Keratinocyte (primary cell): ENCODE data around the gene VAV1. TPM values are rescaled to one million over a fixed set of nuclear protein-coding genes. Genes with fewer than 3 reads are reported as not detected.

Experiments used
- DNase-seq: peaks from one replicate; pipeline ENCODE4 v3.0.0-alpha.2; 2011; ENCODE audit warnings: low read depth, missing footprints, low spot score
- FAIRE-seq: peaks from 2 replicates; lab custom pipeline; 2011; peaks lifted over from hg19 to GRCh38; lab: Jason Lieb, UNC
- H2AFZ ChIP-seq: 2 replicates; pipeline ENCODE4 v1.6.0; 2012; ENCODE audit warnings: low read length, control low read depth, inconsistent platforms; ENCODE audit not compliant: control insufficient read depth
- H3K27ac ChIP-seq: 2 replicates; pipeline ENCODE4 v1.5.1; 2011; ENCODE audit warnings: low read length; ENCODE audit not compliant: control insufficient read depth, insufficient read depth
- H3K27me3 ChIP-seq: 3 replicates; pipeline ENCODE4 v1.6.0; 2011; ENCODE audit warnings: low read length; ENCODE audit not compliant: control insufficient read depth, insufficient read depth; ENCODE audit errors: extremely low read depth
- H3K36me3 ChIP-seq, 2 experiments: 2 replicates in 1 of 2; 3 replicates in 1 of 2; pipeline ENCODE4 v1.5.1; 2011; ENCODE audit warnings: low read length in 2 of 2, mild to moderate bottlenecking in 1 of 2; ENCODE audit not compliant: control insufficient read depth in 2 of 2, insufficient read depth in 2 of 2; ENCODE audit errors: extremely low read depth in 1 of 2
- H3K4me1 ChIP-seq: 3 replicates; pipeline ENCODE4 v1.5.1; 2011; ENCODE audit warnings: low read length; ENCODE audit not compliant: control insufficient read depth, insufficient read depth; ENCODE audit errors: extremely low read depth
- H3K4me2 ChIP-seq: 3 replicates; pipeline ENCODE4 v1.6.0; 2011; ENCODE audit warnings: low read depth, low read length; ENCODE audit not compliant: control insufficient read depth, insufficient read depth; ENCODE audit errors: extremely low read depth
- H3K4me3 ChIP-seq, 3 experiments: fragments of 200-600 bp in 1 of 3; sonication (generic) in 1 of 3; 2 replicates in 2 of 3; 3 replicates in 1 of 3; pipeline ENCODE4 v1.5.1; 2011 to 2016; ENCODE audit warnings: low read length in 3 of 3, mild to moderate bottlenecking in 3 of 3, control low read depth in 2 of 3, inconsistent platforms in 1 of 3, low read depth in 1 of 3, mixed read lengths in 1 of 3, mixed run types in 1 of 3, moderate library complexity in 1 of 3; ENCODE audit not compliant: control insufficient read depth in 2 of 3, insufficient read depth in 2 of 3; ENCODE audit errors: extremely low read depth in 1 of 3
- H3K79me2 ChIP-seq: 2 replicates; pipeline ENCODE4 v1.6.0; 2012; ENCODE audit warnings: low read length; ENCODE audit not compliant: control insufficient read depth, insufficient read depth
- H3K9ac ChIP-seq: 3 replicates; pipeline ENCODE4 v1.6.0; 2011; ENCODE audit warnings: low read length; ENCODE audit not compliant: control insufficient read depth, insufficient read depth; ENCODE audit errors: extremely low read depth
- H3K9me1 ChIP-seq: 3 replicates; pipeline ENCODE4 v1.6.0; 2011; ENCODE audit warnings: low read length; ENCODE audit not compliant: control insufficient read depth, insufficient read depth; ENCODE audit errors: extremely low read depth
- H3K9me3 ChIP-seq: 2 replicates; pipeline ENCODE4 v1.5.1; 2012; ENCODE audit warnings: low read depth, low read length; ENCODE audit not compliant: control insufficient read depth
- H4K20me1 ChIP-seq: 3 replicates; pipeline ENCODE4 v1.6.0; 2011; ENCODE audit warnings: low read length; ENCODE audit not compliant: control insufficient read depth, insufficient read depth; ENCODE audit errors: extremely low read depth
- EZH2 ChIP-seq: IDR thresholded peaks from one replicate; pipeline ENCODE4 v1.6.1; 2012; ENCODE audit warnings: inconsistent platforms, mild to moderate bottlenecking, low read length, moderate library complexity
- dilution Hi-C: fragments of 300-500 bp; cut with MboI; formaldehyde crosslinking; loops from one replicate; pipeline ENCODE4 v1.7.0; 2020; ENCODE audit warnings: low sequenced_read_pairs; ENCODE audit not compliant: extremely low pct_ligation_motif_present
- polyA plus RNA-seq, 5 experiments: library from polyadenylated mRNA; depleted of rRNA in 3 of 5; stranded (reverse) in 3 of 5; stranded (forward) in 1 of 5; unstranded in 1 of 5; fragments of >200 nt; gene quantifications; 1 replicate in 1 of 5; 2 replicates in 3 of 5; 3 replicates in 1 of 5; pipeline versions ENCODE4 v1.2.1 to v1.2.3, GENCODE V29; 2011 to 2012; ENCODE audit warnings: missing spikeins in 2 of 5, low read depth in 1 of 5, low replicate concordance in 1 of 5
- TF ChIP-seq, protein P1 (sequence below), 3 experiments: IDR thresholded peaks in 1 of 3; conservative IDR thresholded peaks in 1 of 3; optimal IDR thresholded peaks in 1 of 3; 2 replicates in 2 of 3; 3 replicates in 1 of 3; pipeline versions ENCODE3 to v1.5.1; 2011; ENCODE audit warnings: low read length in 3 of 3, mild to moderate bottlenecking in 3 of 3, moderate library complexity in 2 of 3, control low read depth in 1 of 3, inconsistent platforms in 1 of 3; ENCODE audit not compliant: insufficient read depth in 2 of 3; ENCODE audit errors: extremely low read depth in 1 of 3

VAV1 gene
- polyA plus RNA-seq, 1 donor (not counting 4 experiments of a cell fraction or from before 2014, with no cell fraction given), result 0.42 TPM

DNA sequence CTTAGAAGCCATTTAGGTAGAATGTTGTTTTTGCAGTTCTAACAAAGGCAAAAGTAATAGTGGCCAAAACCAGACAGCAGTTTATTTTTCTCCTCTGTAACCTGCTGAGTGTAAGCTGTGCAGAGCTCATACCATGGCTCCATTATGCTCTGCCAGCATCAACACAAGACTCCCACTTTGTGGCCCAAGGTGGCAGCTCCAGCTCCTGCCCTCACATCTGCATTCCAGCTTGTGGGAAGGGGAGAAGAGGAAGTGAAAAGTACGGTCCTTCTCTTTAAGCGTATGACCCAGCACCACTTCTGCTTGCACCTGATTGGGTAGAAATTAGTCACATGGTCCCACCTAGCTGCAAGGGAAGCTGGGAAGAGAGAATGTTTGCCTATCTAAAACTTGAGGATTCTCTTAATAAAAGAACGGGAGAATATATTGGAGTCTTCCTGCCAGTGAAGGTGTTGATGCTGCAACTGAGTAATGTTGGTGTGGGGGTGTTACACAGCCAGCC, 134.1 kb downstream of the VAV1 start:
- Histone ChIP-seq H3K9me3 (peaks cover 6% of the 10 kb centered on the region), H2AFZ (no peak overlapping the region), H3K36me3 (no peaks in the 10 kb centered on the region), H3K79me2 (no peaks in the 10 kb centered on the region), H3K9me1 (no peaks in the 10 kb centered on the region), H3K4me3 (no peak overlapping the region), H4K20me1 (no peaks in the 10 kb centered on the region), H3K27me3 (no peaks in the 10 kb centered on the region), H3K4me1 (no peaks in the 10 kb centered on the region), H3K27ac (no peak overlapping the region), H3K4me2 (no peak overlapping the region), H3K9ac (no peak overlapping the region)
- TF ChIP-seq, protein P1, sequence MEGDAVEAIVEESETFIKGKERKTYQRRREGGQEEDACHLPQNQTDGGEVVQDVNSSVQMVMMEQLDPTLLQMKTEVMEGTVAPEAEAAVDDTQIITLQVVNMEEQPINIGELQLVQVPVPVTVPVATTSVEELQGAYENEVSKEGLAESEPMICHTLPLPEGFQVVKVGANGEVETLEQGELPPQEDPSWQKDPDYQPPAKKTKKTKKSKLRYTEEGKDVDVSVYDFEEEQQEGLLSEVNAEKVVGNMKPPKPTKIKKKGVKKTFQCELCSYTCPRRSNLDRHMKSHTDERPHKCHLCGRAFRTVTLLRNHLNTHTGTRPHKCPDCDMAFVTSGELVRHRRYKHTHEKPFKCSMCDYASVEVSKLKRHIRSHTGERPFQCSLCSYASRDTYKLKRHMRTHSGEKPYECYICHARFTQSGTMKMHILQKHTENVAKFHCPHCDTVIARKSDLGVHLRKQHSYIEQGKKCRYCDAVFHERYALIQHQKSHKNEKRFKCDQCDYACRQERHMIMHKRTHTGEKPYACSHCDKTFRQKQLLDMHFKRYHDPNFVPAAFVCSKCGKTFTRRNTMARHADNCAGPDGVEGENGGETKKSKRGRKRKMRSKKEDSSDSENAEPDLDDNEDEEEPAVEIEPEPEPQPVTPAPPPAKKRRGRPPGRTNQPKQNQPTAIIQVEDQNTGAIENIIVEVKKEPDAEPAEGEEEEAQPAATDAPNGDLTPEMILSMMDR (optimal IDR thresholded peaks at IDR 0.05 in 1 of 3, IDR thresholded peaks at IDR 0.05 in 1 of 3, conservative IDR thresholded peaks at IDR 0.05 in 1 of 3; ENCODE audit: extremely low read depth in 1 of 3, insufficient read depth in 2 of 3, low read length in 3 of 3), result no peak
- no peak for TF ChIP-seq EZH2
- dilution Hi-C loops, result no loop called here
- no peak for FAIRE-seq
- DNase-seq, result no peak

Other genes with a start within 250 kb of the VAV1 start
- gene TNFSF9, start 241.7 kb upstream of the VAV1 start, polyA plus RNA-seq, result 11.1 to 12.8 TPM (median 12.3 TPM) in 3 replicates
- gene CD70, start 181.6 kb upstream of the VAV1 start, polyA plus RNA-seq, result 0.22 to 0.53 TPM (median 0.30 TPM) in 3 replicates
- gene TNFSF14, start 102.5 kb upstream of the VAV1 start, polyA plus RNA-seq, result 0.01 TPM in 1 of 3 replicates, not detected in the others
- gene C3, start 52.1 kb upstream of the VAV1 start, polyA plus RNA-seq, result 10.7 to 85.7 TPM (median 14.8 TPM) in 3 replicates
- 57.7 to 89.8 TPM (median 62.9 TPM) in 3 replicates for gene GPR108, start 35.1 kb upstream of the VAV1 start, polyA plus RNA-seq
- gene TRIP10, start 33.0 kb upstream of the VAV1 start, polyA plus RNA-seq, result 34.8 to 43.8 TPM (median 36.2 TPM) in 3 replicates
- 24.9 to 28.9 TPM (median 28.2 TPM) in 3 replicates for gene SH2D3A, start 5.3 kb upstream of the VAV1 start, polyA plus RNA-seq
- 0.04 TPM in 1 of 3 replicates, not detected in the others for gene ADGRE1, start 114.9 kb downstream of the VAV1 start, polyA plus RNA-seq
- gene MBD3L2B, start 248.7 kb downstream of the VAV1 start, polyA plus RNA-seq, result not detected in 3 replicates